HepG2 (cell line): ENCODE results near the gene RPE. TPM values are rescaled to one million over a fixed set of nuclear protein-coding genes. Genes with fewer than 3 reads are reported as not detected.

Experiments
- ATF4 ChIP-seq, 2 experiments: fragments of 450-650 bp in 1 of 2; sonication (generic) in 1 of 2; formaldehyde crosslinking; IDR thresholded peaks; 2 replicates each; pipeline versions ENCODE4 v1.5.0 to v1.8.0; 2020 to 2022; ENCODE audit warnings: mild to moderate bottlenecking in 1 of 2, missing genetic modification reagents in 1 of 2
- POGK ChIP-seq: sonication (generic); formaldehyde crosslinking; conservative IDR thresholded peaks from 2 replicates; pipeline ENCODE4 v1.8.0; 2022; ENCODE audit warnings: mild to moderate bottlenecking, moderate library complexity, missing genetic modification reagents
- SATB2 ChIP-seq: sonication (generic); formaldehyde crosslinking; IDR thresholded peaks from 2 replicates; pipeline ENCODE4 v1.5.0; 2020; ENCODE audit warnings: missing genetic modification reagents
- ZBTB40 ChIP-seq, 2 experiments: fragments of 450-650 bp in 1 of 2; sonication (generic) in 1 of 2; formaldehyde crosslinking in 1 of 2; IDR thresholded peaks; 2 replicates each; pipeline versions ENCODE4 v1.6.1 to v1.8.0; 2016 to 2022; ENCODE audit warnings: antibody characterized with exemption in 1 of 2, mild to moderate bottlenecking in 1 of 2, missing genetic modification reagents in 1 of 2
- ZBTB49 ChIP-seq: sonication (generic); formaldehyde crosslinking; IDR thresholded peaks from 2 replicates; pipeline ENCODE4 v1.4.0; 2020; ENCODE audit warnings: missing genetic modification reagents, borderline replicate concordance
- ZNF569 ChIP-seq: sonication (generic); formaldehyde crosslinking; IDR thresholded peaks from 2 replicates; pipeline ENCODE4 v1.5.0; 2020; ENCODE audit warnings: mild to moderate bottlenecking, missing genetic modification reagents, moderate library complexity, borderline replicate concordance
- ZXDC ChIP-seq: sonication (generic); formaldehyde crosslinking; IDR thresholded peaks from 2 replicates; pipeline ENCODE4 v1.5.0; 2020; ENCODE audit warnings: mild to moderate bottlenecking, missing genetic modification reagents
- polyA plus RNA-seq, 8 experiments: library from polyadenylated mRNA; depleted of rRNA in 3 of 8; stranded (reverse) in 7 of 8; unstranded in 1 of 8; fragments of >200 nt; fragmentation: Illumina TruSeq in 4 of 8; extraction: Trizol in 4 of 8; gene quantifications; 2 replicates each; pipeline versions ENCODE4 v1.2.1 to v1.2.3, GENCODE V29; 2011 to 2016; ENCODE audit warnings: low read depth in 4 of 8, missing spikeins in 1 of 8, mixed read lengths in 1 of 8; ENCODE audit not compliant: insufficient read depth in 1 of 8
- total RNA-seq, 5 experiments: library from RNA; depleted of rRNA; stranded (reverse); fragments of >200 nt; fragmentation: Illumina TruSeq; extraction: Trizol; gene quantifications; 2 replicates each; pipeline ENCODE4 v1.2.3, GENCODE V29; 2016; ENCODE audit warnings: low read depth in 1 of 5

Gene RPE
- total and polyA plus RNA-seq, 2 of the 13 experiments (the other 11 are each of a cell fraction or from before 2014, with no cell fraction given): 72.3 to 107 TPM

- TF ChIP-seq ZXDC (no peak), POGK (peak; percentile 65; the same call in 1 of the 2 replicates), ZNF569 (CRISPR knock-in tag) (no peak), ZBTB49 (CRISPR knock-in tag) (no peak), SATB2 (CRISPR knock-in tag) (0 out of 2 replicates have a peak, but pooled peaks have one; percentile 36), ATF4 (CRISPR knock-in tag; IDR thresholded peaks at IDR 0.05) (no peak), ZBTB40 (IDR thresholded peaks at IDR 0.05) (peak; percentile 85), ZBTB40 (CRISPR knock-in tag; IDR thresholded peaks at IDR 0.05) (peak; percentile 63)
These were observed at the start of gene RPE (continued) for GRCh38 chr2:210002158-210003157.
